C4-2B (cell line): ENCODE measurements around the gene TBX10.
"Not testable (repeated sequence)": the region's sequence is repeated elsewhere in the genome, so short reads cannot be mapped to it uniquely, and the experiment has no call there.

Experiments used
- ZFX ChIP-seq: fragments of 450-650 bp; IDR thresholded peaks from 2 replicates; pipeline ENCODE4 v1.6.1; 2017
- TF ChIP-seq, protein P1 (sequence below): fragments of 450-650 bp; conservative IDR thresholded peaks from 2 replicates; pipeline ENCODE4 v1.5.1; 2017; ENCODE audit warnings: mild to moderate bottlenecking

DNA sequence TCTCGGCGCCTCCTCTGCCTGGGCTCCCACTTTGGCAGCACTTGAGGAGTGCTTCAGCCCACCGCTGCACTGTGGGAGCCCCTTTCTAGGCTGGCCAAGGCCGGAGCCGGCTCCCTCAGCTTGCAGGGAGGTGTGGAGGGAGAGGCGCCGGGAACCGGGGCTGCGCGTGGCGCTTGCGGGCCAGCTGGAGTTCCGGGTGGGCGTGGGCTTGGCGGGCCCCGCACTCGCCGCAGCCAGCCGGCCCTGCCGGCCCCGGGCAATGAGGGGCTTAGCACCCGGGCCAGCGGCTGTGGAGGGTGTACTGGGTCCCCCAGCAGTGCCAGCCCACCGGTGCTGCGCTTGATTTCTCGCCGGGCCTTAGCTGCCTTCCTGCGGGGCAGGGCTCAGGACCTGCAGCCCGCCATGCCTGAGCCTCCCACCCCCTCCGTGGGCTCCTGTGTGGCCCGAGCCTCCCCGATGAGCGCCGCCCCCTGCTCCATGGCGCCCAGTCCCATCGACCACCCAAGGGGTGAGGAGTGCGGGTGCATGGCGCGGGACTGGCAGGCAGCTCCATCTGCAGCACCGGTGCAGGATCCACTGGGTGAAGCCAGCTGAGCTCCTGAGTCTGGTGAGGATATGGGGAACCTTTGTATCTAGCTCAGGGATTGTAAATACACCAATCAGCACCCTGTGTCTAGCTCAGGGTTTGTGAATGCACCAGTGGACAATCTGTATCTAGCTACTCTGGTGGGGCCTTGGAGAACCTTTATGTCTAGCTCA lies 20.5 kb downstream of the TBX10 start:
- TF ChIP-seq, protein P1, sequence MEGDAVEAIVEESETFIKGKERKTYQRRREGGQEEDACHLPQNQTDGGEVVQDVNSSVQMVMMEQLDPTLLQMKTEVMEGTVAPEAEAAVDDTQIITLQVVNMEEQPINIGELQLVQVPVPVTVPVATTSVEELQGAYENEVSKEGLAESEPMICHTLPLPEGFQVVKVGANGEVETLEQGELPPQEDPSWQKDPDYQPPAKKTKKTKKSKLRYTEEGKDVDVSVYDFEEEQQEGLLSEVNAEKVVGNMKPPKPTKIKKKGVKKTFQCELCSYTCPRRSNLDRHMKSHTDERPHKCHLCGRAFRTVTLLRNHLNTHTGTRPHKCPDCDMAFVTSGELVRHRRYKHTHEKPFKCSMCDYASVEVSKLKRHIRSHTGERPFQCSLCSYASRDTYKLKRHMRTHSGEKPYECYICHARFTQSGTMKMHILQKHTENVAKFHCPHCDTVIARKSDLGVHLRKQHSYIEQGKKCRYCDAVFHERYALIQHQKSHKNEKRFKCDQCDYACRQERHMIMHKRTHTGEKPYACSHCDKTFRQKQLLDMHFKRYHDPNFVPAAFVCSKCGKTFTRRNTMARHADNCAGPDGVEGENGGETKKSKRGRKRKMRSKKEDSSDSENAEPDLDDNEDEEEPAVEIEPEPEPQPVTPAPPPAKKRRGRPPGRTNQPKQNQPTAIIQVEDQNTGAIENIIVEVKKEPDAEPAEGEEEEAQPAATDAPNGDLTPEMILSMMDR, result not testable (repeated sequence)
- not testable (repeated sequence) for TF ChIP-seq ZFX
